DMS153 treated with DMSO at 0.1 percent for 48 hours (cell line): ENCODE results near the gene ITM2C.

ENCODE experiments used
- DNase-seq: peaks from one replicate; lab custom pipeline; 2025; ENCODE audit not compliant: unreplicated experiment; lab: John Stamatoyannopoulos, UW

The ITM2C gene

DNA sequence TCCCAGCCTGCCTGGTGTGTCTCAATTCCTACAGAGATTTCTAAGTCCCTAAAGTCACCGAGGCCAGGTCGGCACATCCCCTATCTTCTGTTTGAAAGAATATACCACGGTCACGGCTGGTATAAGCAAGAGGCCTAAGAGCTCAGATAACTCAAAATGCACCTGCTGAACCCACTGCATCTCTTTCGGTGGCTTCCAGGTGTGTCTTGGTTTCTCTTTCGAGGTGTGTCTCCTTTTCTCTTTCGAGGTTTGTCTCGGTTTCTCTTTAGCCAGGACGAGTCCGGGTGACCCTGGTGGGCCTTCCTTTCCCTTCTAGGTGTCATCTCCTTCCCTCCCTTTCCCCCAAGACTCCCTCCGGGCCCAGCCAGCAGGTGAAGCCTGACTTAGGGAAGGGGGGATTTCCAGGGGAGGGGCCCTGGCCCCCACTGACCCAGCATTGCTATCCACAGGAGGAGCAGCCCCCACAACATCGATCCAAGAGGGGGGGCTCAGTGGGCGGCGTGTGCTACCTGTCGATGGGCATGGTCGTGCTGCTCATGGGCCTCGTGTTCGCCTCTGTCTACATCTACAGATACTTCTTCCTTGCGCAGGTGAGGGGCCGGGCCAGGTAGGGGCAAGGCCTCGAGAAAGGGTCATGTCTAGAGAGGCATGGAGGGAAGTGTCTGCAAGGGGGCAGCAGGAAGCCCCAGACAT lies 8.4 kb downstream of the ITM2C start:
- DNase-seq, result no peak

DNA sequence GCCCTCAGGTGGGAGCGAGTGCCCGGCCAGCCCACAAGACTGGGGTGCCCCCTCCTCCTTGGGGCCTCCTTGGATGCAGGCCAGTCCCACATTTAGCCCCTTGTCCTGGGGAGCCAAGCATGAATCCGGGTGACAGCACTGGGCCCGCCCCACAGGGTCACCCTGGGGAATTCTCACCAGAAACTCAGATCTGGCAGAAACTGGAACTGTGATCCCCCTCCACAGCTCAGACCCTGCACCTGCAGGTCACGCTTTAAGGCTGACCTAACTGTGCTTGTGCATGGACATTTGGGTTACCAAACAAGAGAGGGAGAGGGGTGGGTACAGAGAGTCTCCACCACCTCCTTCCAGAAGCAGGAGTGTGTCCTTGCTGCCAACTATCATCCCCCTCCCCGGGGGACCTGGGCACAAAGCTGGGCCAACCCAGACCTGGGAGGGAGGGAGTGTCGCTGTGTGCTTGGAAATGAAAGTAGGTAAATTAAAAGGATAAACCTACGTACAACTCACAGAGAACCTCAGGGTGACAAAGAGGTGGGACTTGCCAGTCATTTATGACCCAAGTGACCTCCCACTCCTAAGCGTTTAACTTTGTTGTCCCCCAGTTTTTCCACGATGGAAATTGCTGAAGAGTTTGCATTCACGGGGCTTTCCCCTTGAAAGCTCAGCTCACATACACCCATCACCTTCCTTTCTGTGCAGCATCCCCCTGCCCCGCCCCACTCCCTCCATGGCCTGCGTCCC lies 9.1 kb downstream of the ITM2C start:
- no peak for DNase-seq

DNA sequence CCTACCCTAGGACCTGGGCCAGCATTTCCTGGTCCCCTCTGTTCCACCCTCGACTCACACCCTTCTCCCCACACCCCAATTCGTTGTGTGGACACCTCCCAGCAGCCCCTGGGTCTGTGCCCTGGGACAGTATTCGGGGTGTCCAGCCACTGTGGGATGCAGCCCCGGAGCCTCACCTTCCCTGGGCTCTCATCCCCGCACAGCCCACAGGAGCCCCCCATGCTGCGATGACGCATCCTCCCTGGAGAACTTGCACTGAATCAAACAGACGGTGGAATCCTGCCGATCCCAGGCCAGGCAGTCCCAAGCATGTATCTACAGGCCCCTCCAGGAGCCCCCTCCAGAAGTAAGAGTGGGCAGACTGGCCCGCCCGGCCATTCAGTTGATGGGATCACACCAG lies 9.7 kb downstream of the ITM2C start:
- no peak for DNase-seq

DNA sequence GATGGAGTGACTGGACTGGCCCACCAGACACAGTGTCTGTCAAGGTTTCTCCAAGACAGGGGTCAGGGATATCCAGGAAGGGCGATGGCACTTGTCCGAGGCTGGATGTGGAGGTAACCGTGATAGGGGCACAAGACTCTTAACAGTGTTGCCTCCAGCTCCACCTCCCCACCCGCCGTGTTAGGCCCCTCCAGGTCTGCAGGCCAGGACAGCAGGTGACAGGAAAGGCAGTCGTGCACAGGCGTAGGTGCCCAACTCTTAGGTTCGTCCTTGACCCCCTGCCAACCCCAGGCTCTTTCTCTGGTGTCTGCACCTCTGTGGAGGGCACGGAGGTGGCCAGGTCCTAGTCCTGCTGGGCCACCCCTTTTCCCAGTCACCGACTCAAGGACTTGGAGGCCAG lies 10.1 kb downstream of the ITM2C start:
- DNase-seq, result no peak

DNA sequence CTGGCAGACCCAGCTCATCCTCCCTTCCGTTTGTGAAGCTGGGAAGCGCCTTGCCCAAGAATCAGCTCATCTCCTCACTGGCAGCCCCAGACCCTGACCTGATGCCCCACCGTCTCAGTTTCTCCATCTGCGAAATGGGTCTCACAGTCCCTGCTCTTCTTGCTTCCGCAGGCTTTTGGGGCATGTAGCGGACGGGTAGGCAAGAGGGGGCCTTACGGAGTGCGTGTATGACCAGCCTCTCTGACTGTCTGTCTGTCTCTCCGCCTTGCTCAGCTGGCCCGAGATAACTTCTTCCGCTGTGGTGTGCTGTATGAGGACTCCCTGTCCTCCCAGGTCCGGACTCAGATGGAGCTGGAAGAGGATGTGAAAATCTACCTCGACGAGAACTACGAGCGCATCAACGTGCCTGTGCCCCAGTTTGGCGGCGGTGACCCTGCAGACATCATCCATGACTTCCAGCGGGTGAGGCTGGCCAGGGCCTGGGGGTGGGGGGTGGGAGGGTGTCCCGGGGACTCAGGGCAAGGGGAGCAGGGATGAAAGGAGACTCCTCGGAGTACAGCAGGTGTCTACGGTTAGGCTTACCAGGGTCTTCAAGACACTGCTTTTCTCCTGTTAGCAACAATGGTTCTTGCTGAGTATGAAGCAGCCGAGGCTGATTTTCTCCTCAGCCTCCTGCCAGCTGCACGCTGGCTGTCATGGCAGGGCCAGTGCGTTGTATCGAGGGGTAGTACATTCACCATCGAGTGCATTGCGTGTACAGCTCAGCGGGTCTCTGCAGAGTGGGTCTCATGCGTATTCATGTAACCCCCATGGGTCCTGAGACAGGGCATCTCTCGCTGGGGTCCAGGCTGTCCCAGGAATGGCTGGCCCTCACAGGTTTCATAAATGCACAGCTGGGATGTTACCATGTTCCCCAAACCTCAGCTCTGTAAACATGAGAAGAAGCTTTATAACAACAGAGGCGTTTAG lies 10.9 kb downstream of the ITM2C start:
- DNase-seq, result no peak

DNA sequence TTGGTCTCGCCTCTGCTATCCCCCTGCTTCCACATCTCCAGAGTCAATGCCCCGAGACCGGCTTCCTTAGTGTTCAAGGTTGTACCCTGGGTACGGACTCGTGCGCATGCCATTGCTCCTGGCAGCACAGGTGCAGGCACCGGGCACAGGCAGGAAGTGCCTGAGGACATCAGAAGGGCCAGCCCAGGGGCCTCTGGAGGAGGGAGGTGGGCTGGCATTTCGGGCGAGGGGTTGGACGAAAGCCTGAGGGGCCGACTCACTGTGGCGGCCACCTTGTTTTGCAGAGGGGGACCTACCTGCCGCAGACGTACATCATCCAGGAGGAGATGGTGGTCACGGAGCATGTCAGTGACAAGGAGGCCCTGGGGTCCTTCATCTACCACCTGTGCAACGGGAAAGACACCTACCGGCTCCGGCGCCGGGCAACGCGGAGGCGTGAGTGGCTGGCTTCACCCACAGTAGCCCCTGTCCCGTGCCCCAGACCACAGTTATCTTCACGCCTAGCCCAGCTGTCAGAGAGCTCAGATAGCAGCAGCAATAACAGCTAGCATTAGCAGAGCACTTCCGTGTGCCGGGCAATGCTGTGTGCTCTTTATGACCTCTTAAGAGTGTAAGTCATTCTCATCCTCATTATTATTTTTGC lies 12.5 kb downstream of the ITM2C start:
- no peak for DNase-seq

DNA sequence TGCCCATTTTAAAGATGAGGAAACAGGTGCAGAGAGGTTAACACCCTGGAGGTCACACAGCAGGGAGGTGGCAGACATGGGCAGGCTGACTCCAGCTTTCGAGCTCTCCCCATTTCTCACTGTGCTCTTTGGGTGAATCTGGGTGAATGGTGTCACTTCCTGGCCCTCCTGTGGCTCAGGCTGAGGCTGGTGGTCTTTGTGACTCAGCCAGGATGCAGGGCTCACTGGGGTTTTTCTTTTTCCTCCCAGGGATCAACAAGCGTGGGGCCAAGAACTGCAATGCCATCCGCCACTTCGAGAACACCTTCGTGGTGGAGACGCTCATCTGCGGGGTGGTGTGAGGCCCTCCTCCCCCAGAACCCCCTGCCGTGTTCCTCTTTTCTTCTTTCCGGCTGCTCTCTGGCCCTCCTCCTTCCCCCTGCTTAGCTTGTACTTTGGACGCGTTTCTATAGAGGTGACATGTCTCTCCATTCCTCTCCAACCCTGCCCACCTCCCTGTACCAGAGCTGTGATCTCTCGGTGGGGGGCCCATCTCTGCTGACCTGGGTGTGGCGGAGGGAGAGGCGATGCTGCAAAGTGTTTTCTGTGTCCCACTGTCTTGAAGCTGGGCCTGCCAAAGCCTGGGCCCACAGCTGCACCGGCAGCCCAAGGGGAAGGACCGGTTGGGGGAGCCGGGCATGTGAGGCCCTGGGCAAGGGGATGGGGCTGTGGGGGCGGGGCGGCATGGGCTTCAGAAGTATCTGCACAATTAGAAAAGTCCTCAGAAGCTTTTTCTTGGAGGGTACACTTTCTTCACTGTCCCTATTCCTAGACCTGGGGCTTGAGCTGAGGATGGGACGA lies 13.2 kb downstream of the ITM2C start:
- DNase-seq, result no peak

DNA sequence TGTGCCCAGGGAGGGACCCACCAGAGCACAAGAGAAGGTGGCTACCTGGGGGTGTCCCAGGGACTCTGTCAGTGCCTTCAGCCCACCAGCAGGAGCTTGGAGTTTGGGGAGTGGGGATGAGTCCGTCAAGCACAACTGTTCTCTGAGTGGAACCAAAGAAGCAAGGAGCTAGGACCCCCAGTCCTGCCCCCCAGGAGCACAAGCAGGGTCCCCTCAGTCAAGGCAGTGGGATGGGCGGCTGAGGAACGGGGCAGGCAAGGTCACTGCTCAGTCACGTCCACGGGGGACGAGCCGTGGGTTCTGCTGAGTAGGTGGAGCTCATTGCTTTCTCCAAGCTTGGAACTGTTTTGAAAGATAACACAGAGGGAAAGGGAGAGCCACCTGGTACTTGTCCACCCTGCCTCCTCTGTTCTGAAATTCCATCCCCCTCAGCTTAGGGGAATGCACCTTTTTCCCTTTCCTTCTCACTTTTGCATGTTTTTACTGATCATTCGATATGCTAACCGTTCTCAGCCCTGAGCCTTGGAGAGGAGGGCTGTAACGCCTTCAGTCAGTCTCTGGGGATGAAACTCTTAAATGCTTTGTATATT lies 14.0 kb downstream of the ITM2C start:
- DNase-seq, result no peak

DNA sequence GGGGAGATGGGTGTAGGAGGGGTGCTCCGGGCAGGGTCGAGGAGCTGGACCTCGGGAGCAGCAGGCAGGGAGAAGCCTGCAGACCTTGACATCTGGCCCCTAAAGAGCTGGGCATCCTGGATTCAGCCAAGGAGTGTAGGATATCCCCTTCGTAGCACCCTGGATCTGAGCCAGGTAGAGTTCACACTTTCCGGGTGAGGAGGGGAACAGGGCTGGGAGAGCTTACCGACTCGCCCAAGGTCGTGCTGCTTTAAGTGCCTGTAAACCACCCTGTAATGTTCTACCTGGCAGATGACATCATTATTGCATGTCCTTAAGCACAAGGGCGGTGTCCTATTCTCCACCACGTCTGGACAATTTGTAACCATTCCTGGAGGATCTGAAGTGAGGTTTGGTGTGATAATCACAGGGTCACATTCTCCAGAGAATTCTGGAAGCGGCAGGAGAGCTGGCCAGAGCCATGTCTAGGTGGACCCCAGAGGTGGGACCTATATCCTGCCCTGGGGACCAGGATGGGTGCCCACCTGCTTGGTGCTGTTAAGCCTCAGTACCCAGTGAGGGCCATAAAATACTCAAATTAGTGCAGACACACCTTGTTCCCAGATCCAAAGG lies 14.6 kb downstream of the ITM2C start:
- no peak for DNase-seq

DNA sequence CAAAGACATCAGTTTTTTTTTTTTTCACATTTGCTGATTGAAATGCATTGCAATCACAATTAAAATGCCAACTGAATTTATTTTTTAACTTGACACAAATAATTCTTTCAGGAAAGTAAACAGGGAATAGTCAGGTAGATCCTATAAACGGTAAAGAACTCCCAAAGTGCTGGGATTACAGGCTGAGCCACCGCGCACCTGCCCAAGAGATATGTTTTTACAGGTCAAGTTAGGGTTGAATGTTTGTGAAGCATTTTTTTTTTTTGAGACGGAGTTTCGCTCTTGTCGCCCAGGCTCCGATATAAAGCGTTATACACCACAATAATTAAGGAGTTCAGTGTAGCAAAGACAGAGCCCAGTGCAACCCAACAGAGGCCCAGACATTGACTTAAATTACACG lies 15.1 kb downstream of the ITM2C start:
- no peak for DNase-seq

DNA sequence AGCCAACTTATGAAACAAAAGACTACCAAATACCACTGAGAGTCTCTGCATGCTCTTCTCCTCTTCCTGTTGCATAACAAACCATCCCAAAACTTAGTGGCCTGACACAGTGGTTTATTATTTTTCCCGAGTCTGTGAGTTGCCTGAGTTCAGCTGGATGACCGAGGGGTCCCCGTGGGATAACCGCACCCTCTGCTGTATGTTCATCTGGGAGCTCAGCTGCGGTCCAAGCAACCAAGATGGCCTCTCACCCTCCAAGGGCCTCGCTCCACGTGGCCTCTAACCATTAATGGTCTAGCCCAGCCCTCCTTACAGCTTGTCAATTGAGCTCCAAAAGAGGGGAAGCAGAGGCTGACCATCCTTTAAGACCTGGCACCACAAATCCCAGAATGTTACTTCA lies 17.1 kb downstream of the ITM2C start:
- no peak for DNase-seq

DNA sequence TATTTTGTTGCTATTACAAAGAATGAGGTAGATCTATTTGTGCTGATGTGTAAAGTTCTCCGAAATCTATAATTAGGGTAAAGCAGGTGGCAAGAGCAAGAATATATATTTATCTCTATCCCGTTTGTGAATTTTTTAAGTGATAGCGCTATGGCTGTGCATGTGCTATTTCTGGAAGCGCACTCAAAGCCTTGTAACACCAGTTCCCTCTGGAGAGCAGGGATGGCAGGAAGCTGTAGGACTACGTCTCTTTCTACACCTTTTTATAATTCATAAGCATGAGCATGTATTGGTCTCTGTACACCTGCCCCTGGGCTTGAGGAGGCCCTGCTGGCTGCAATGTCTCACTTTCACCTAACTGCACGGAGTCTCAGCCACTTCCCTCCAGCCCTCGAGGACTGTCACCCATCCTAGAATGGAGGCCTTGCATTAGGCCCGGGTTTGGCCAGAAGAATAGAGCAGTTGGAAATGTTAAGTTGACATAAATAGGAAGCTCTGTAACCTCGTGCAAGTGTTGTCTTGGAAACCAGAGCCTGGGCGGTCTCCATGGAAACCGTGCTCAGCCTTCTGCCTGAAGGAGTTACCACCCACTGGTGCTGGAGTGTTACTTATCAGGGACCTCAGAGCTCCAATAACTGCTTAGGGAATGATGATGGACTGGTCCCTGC lies 20.9 kb downstream of the ITM2C start:
- DNase-seq, result no peak

DNA sequence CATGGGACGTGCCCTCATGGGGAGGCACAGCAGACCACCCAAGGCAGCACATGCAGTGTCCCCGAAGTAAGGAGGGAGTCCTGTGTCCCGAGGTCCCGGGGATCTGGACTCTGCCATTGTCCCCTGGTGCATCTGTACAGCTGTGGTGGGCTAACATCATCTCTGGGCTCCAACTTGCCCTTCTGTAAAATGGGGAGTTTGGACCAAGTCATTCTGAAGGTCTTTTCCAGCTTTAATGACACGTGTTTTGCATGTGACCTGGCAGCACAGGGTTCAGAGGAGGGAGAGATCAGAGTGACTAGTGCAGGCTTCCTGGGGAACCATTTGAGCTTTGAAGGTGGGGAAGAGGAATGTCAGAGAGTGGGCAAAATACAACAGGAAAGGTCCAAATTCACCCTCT lies 21.5 kb downstream of the ITM2C start:
- no peak for DNase-seq

DNA sequence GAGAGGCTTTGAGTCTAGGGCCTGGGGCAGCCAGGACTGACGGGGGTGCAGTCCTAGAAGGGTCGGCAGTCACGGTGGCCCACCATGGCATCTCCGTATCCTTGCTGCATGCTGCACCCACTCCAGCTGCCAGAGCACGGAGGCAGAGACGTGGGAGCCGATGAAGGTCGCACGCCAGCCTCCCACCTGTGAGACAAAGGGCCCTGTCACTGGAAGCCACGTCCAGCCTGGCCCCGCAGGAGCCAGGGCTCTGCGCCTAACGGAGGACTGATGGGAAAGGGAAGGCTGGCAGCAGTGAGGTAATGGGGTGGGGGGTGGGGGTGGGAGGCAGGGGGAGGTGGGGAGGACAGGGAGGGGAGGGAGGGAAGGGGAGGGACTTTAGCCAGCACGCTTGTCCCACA lies 21.9 kb downstream of the ITM2C start:
- no peak for DNase-seq

DNA sequence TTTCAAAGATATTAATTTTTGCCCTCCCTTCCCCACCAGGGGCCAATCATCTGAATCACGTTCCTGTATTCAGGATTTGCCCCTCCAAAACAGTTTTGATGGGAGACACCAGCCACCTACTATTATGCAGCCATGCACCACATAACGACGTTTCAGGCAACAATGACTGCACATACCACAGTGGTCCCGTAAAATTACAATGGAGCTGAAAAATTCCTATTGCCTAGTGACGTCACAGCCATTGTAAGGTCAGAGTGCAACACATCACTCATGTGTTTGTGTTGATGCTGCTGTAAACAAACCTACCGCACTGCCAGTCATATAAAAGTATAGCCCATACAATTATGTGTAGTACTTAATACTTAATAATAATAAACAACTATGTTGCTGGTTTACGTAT lies 22.6 kb downstream of the ITM2C start:
- DNase-seq, result no peak

DNA sequence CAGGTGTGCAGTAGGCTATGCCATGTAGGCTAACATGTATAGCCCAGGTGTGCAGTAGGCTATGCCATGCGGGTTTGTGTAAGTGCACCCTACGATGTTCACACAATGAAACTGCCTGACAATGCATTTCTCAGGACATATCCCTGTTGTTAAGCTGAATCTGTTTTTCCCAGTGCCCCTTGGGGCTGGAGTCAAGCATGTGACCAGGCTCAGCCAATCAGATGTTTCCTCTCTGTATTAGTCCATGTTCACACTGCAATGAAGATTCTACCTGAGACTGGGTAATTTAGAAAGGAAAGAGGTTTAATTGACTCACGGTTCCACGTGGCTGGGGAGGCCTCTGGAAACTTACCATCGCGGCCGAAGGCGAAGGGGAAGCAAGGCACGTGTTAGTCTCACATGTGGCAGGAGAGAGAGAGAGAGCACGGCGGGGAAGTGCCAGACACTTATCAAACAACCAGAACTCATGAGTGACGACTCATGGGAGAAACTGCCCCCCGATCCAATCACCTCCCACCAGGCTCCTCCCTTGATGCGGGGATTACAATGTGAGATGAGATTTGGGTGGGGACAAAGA lies 24.2 kb downstream of the ITM2C start:
- DNase-seq, result no peak

DNA sequence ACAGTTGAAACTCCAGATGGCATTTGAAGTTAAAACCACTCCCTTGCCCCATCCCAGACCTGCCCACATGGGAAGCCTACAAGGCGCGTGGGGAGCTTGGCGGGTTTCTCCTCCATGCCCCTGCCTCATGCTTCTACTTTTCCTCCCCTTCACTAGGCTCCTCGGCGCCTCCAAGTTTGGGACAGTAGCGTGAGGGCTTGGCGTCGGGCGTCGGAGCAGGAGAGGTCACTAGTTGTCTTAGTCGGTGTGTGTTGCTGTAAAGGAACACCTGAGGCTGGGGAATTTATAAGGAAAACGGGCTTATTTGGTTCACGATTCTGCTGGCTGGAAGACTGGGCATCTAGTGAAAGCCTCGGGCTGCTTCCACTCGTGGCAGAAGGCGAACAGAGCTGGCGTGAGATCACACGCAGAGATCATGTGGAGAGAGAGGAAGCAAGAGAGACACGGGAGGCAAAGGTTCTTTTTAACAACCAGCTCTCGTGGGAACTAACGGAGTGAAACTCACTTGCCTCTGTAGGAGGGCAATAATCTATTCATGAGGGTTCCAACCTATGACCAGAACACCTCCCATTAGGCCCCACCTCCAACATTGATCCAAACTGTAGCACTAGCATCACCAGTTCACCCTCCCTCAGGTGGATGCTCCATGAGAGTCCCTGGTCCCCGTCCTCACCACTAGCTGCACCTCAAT lies 25.3 kb downstream of the ITM2C start:
- no peak for DNase-seq

DNA sequence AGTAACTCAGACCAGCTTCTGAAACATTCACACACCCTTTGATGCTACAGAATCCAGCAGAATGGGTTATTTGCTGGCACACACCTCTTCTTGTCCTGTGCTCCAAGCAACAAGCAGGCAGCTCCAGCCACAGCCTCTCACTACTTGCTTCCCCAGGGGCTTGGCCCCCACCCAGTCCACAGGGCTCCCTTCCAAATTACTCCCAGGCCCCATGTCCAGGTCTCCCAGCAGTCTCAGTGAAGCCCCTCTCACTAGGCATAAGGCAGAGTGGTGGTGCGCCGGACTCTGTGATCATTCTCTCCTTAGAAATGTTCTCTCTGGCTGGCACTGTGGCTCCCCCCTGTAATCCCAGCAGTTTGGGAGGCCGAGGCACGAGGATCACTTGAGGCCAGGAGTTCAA lies 25.9 kb downstream of the ITM2C start:
- DNase-seq, result no peak
